ENCODE results near the gene HSD11B1. TPM values are rescaled to one million over a fixed set of nuclear protein-coding genes. Genes with fewer than 3 reads are reported as not detected.

HSD11B1 gene
- under 1 TPM; 0.24 to 0.41 TPM for polyA plus RNA-seq

GRCh38 chr1:209704584-209704983, at the start of gene HSD11B1:
Gene HSD11B1, plus strand, starts transcription at chr1:209704846. Its CDS starts 97 bp downstream, at chr1:209704943.
- Histone ChIP-seq H3K27ac (ENCODE audit: low read depth in 2 of 2, low read length in 1 of 2) (no peak within 1 kb of the TSS), H3K27me3 (ENCODE audit: control insufficient read depth in 1 of 2, insufficient read depth in 2 of 2, low read length in 2 of 2) (peaks cover 0 to 3% of the 10 kb centered on the region in 2 donors), H3K4me1 (ENCODE audit: control insufficient read depth in 2 of 2, insufficient read depth in 2 of 2, low read length in 1 of 2) (no peaks in the 10 kb centered on the region), H3K9me3 (ENCODE audit: control insufficient read depth in 2 of 2, insufficient read depth in 1 of 2, low read depth in 1 of 2, low read length in 1 of 2) (no peaks in the 10 kb centered on the region), H3K4me3 (ENCODE audit: low read depth in 1 of 2, low read length in 2 of 2) (no peak within 1 kb of the TSS), H3K36me3 (ENCODE audit: control insufficient read depth in 2 of 2, insufficient read depth in 2 of 2, low read length in 1 of 2) (no peaks in the 10 kb centered on the region)
- 69 to 80% methylated on average over 6 of the region's 6 CpGs for WGBS, 2 donors

GRCh38 chr1:209655411-209656231, 49.0 kb upstream of the HSD11B1 start:
- Histone ChIP-seq H3K27ac (ENCODE audit: low read depth in 2 of 2, low read length in 1 of 2) (no peak overlapping the region), H3K27me3 (ENCODE audit: control insufficient read depth in 1 of 2, insufficient read depth in 2 of 2, low read length in 2 of 2) (no peaks in the 10 kb centered on the region), H3K4me3 (ENCODE audit: low read depth in 1 of 2, low read length in 2 of 2) (no peak overlapping the region), H3K9me3 (ENCODE audit: control insufficient read depth in 2 of 2, insufficient read depth in 1 of 2, low read depth in 1 of 2, low read length in 1 of 2) (peaks cover 0 to 2% of the 10 kb centered on the region in 2 donors), H3K36me3 (ENCODE audit: control insufficient read depth in 2 of 2, insufficient read depth in 2 of 2, low read length in 1 of 2) (no peaks in the 10 kb centered on the region), H3K4me1 (ENCODE audit: control insufficient read depth in 2 of 2, insufficient read depth in 2 of 2, low read length in 1 of 2) (peaks cover 0 to 29% of the 10 kb centered on the region in 2 donors)
- 61% methylated on average over 9 of the region's 9 CpGs for WGBS, 2 donors

- no peaks in the 10 kb centered on the region for H3K9me3 ChIP-seq (ENCODE audit: control insufficient read depth in 2 of 2, insufficient read depth in 1 of 2, low read depth in 1 of 2, low read length in 1 of 2)
- H3K4me1 ChIP-seq (ENCODE audit: control insufficient read depth in 2 of 2, insufficient read depth in 2 of 2, low read length in 1 of 2) = peaks cover 0 to 23% of the 10 kb centered on the region in 2 donors
- WGBS, 2 donors = 69 to 74% methylated on average over 9 of the region's 9 CpGs
- H3K36me3 ChIP-seq (ENCODE audit: control insufficient read depth in 2 of 2, insufficient read depth in 2 of 2, low read length in 1 of 2) = no peaks in the 10 kb centered on the region
- H3K27me3 ChIP-seq (ENCODE audit: control insufficient read depth in 1 of 2, insufficient read depth in 2 of 2, low read length in 2 of 2) = no peaks in the 10 kb centered on the region
- no peak overlapping the region for H3K4me3 ChIP-seq (ENCODE audit: low read depth in 1 of 2, low read length in 2 of 2)
- peak overlapping the region in 1 of 2 donors; percentile 19 for H3K27ac ChIP-seq (ENCODE audit: low read depth in 2 of 2, low read length in 1 of 2)
Measured at GRCh38 chr1:209657140-209657879, 47.3 kb upstream of the HSD11B1 start.

- 49 to 58% methylated on average over 5 of the region's 5 CpGs for WGBS, 2 donors
- H3K4me1 ChIP-seq (ENCODE audit: control insufficient read depth in 2 of 2, insufficient read depth in 2 of 2, low read length in 1 of 2) = peaks cover 0 to 22% of the 10 kb centered on the region in 2 donors
- no peaks in the 10 kb centered on the region for H3K27me3 ChIP-seq (ENCODE audit: control insufficient read depth in 1 of 2, insufficient read depth in 2 of 2, low read length in 2 of 2)
- no peak overlapping the region for H3K4me3 ChIP-seq (ENCODE audit: low read depth in 1 of 2, low read length in 2 of 2)
- no peaks in the 10 kb centered on the region for H3K9me3 ChIP-seq (ENCODE audit: control insufficient read depth in 2 of 2, insufficient read depth in 1 of 2, low read depth in 1 of 2, low read length in 1 of 2)
- H3K27ac ChIP-seq (ENCODE audit: low read depth in 2 of 2, low read length in 1 of 2) = no peak overlapping the region
- H3K36me3 ChIP-seq (ENCODE audit: control insufficient read depth in 2 of 2, insufficient read depth in 2 of 2, low read length in 1 of 2) = no peaks in the 10 kb centered on the region
Measured at GRCh38 chr1:209657918-209658317, 46.7 kb upstream of the HSD11B1 start.

GRCh38 chr1:209659909-209660308, 44.7 kb upstream of the HSD11B1 start:
- Histone ChIP-seq H3K36me3 (ENCODE audit: control insufficient read depth in 2 of 2, insufficient read depth in 2 of 2, low read length in 1 of 2) (no peaks in the 10 kb centered on the region), H3K4me3 (ENCODE audit: low read depth in 1 of 2, low read length in 2 of 2) (no peak overlapping the region), H3K27ac (ENCODE audit: low read depth in 2 of 2, low read length in 1 of 2) (no peak overlapping the region), H3K27me3 (ENCODE audit: control insufficient read depth in 1 of 2, insufficient read depth in 2 of 2, low read length in 2 of 2) (no peaks in the 10 kb centered on the region), H3K4me1 (ENCODE audit: control insufficient read depth in 2 of 2, insufficient read depth in 2 of 2, low read length in 1 of 2) (peaks cover 0 to 16% of the 10 kb centered on the region in 2 donors), H3K9me3 (ENCODE audit: control insufficient read depth in 2 of 2, insufficient read depth in 1 of 2, low read depth in 1 of 2, low read length in 1 of 2) (no peaks in the 10 kb centered on the region)
- WGBS, 2 donors = 29 to 44% methylated on average over 5 of the region's 5 CpGs

- no peak overlapping the region for H3K27ac ChIP-seq (ENCODE audit: low read depth in 2 of 2, low read length in 1 of 2)
- H3K27me3 ChIP-seq (ENCODE audit: control insufficient read depth in 1 of 2, insufficient read depth in 2 of 2, low read length in 2 of 2) = no peaks in the 10 kb centered on the region
- peaks cover 0 to 8% of the 10 kb centered on the region in 2 donors for H3K4me1 ChIP-seq (ENCODE audit: control insufficient read depth in 2 of 2, insufficient read depth in 2 of 2, low read length in 1 of 2)
- WGBS, 2 donors = 47 to 60% methylated on average over 1 of the region's 1 CpG
- no peaks in the 10 kb centered on the region for H3K36me3 ChIP-seq (ENCODE audit: control insufficient read depth in 2 of 2, insufficient read depth in 2 of 2, low read length in 1 of 2)
- no peak overlapping the region for H3K4me3 ChIP-seq (ENCODE audit: low read depth in 1 of 2, low read length in 2 of 2)
- no peaks in the 10 kb centered on the region for H3K9me3 ChIP-seq (ENCODE audit: control insufficient read depth in 2 of 2, insufficient read depth in 1 of 2, low read depth in 1 of 2, low read length in 1 of 2)
Measured at GRCh38 chr1:209661071-209661470, 43.6 kb upstream of the HSD11B1 start.

GRCh38 chr1:209662879-209663327, 41.7 kb upstream of the HSD11B1 start:
- Histone ChIP-seq H3K9me3 (ENCODE audit: control insufficient read depth in 2 of 2, insufficient read depth in 1 of 2, low read depth in 1 of 2, low read length in 1 of 2) (no peaks in the 10 kb centered on the region), H3K27ac (ENCODE audit: low read depth in 2 of 2, low read length in 1 of 2) (no peak overlapping the region), H3K4me1 (ENCODE audit: control insufficient read depth in 2 of 2, insufficient read depth in 2 of 2, low read length in 1 of 2) (no peaks in the 10 kb centered on the region), H3K27me3 (ENCODE audit: control insufficient read depth in 1 of 2, insufficient read depth in 2 of 2, low read length in 2 of 2) (no peaks in the 10 kb centered on the region), H3K36me3 (ENCODE audit: control insufficient read depth in 2 of 2, insufficient read depth in 2 of 2, low read length in 1 of 2) (no peaks in the 10 kb centered on the region), H3K4me3 (ENCODE audit: low read depth in 1 of 2, low read length in 2 of 2) (no peak overlapping the region)
- 74 to 88% methylated on average over 3 of the region's 3 CpGs for WGBS, 2 donors

GRCh38 chr1:209667103-209667502, 37.5 kb upstream of the HSD11B1 start:
- Histone ChIP-seq H3K4me1 (ENCODE audit: control insufficient read depth in 2 of 2, insufficient read depth in 2 of 2, low read length in 1 of 2) (no peaks in the 10 kb centered on the region), H3K36me3 (ENCODE audit: control insufficient read depth in 2 of 2, insufficient read depth in 2 of 2, low read length in 1 of 2) (no peaks in the 10 kb centered on the region), H3K4me3 (ENCODE audit: low read depth in 1 of 2, low read length in 2 of 2) (no peak overlapping the region), H3K9me3 (ENCODE audit: control insufficient read depth in 2 of 2, insufficient read depth in 1 of 2, low read depth in 1 of 2, low read length in 1 of 2) (no peaks in the 10 kb centered on the region), H3K27ac (ENCODE audit: low read depth in 2 of 2, low read length in 1 of 2) (no peak overlapping the region), H3K27me3 (ENCODE audit: control insufficient read depth in 1 of 2, insufficient read depth in 2 of 2, low read length in 2 of 2) (no peaks in the 10 kb centered on the region)
- 86 to 88% methylated on average over 1 of the region's 1 CpG for WGBS, 2 donors

GRCh38 chr1:209667708-209668107, 36.9 kb upstream of the HSD11B1 start:
- H3K36me3 ChIP-seq (ENCODE audit: control insufficient read depth in 2 of 2, insufficient read depth in 2 of 2, low read length in 1 of 2) = no peaks in the 10 kb centered on the region
- WGBS, 2 donors = 92 to 94% methylated on average over 4 of the region's 4 CpGs
- H3K9me3 ChIP-seq (ENCODE audit: control insufficient read depth in 2 of 2, insufficient read depth in 1 of 2, low read depth in 1 of 2, low read length in 1 of 2) = no peaks in the 10 kb centered on the region
- no peak overlapping the region for H3K4me3 ChIP-seq (ENCODE audit: low read depth in 1 of 2, low read length in 2 of 2)
- no peaks in the 10 kb centered on the region for H3K27me3 ChIP-seq (ENCODE audit: control insufficient read depth in 1 of 2, insufficient read depth in 2 of 2, low read length in 2 of 2)
- H3K27ac ChIP-seq (ENCODE audit: low read depth in 2 of 2, low read length in 1 of 2) = no peak overlapping the region
- no peaks in the 10 kb centered on the region for H3K4me1 ChIP-seq (ENCODE audit: control insufficient read depth in 2 of 2, insufficient read depth in 2 of 2, low read length in 1 of 2)

All from esophagus (tissue), 2 donors.